Heart left ventricle (tissue), 13 donors: Measurements from ENCODE around the gene EMC10.

Source experiments
- POLR2A ChIP-seq, 2 donors: fragments of 450-650 bp; IDR thresholded peaks; one replicate each; pipeline ENCODE4 v1.6.1; 2017; ENCODE audit warnings: antibody characterized with exemption in 2 of 2, mild to moderate bottlenecking in 2 of 2, moderate library complexity in 2 of 2
- TF ChIP-seq, protein P1 (sequence below), 12 donors: fragments of 200-600 bp; sonication (generic) in 4 of 12; IDR thresholded peaks; one replicate each; pipeline versions ENCODE4 v1.5.0 to v1.8.0; 2018 to 2022; ENCODE audit warnings: antibody characterized with exemption in 12 of 12, mild to moderate bottlenecking in 5 of 12
- donor health status: ischemic (EF 13 %, LVEDD 7.1; RV severe dilation, severe dysfunction).
- donor health status: DM: no; HTN: yes; CAD: no.
- donor health status: DM: no; HTN: no; CAD: no.
- donor health status: ischemic (EF 25% LVEDD 6.9; RV normal size, moderate dysfunction).
- donor health status: ischemic (EF 25% LVEDD 5.7; RV mildly dilated, moderate dysfunction).
- donor health status: ischemic (EF 35%, LVEDD 5.7; RV mildly dilated, moderate dysfunction).
- donor health status: nonischemic (EF 11% LVEDD 7.7; RV severe dilation, severe dysfunction).
- donor health status: DM: yes; HTN: yes; CAD: no.
- donor health status: PGD.
- donor health status: ischemic (EF 29% LVEDD 5.4; RV normal size, mild dysfunction).
- donor health status: nonischemic (EF 23%, LVEDD 6.1; RV moderate dilation, normal function).

GRCh38 chr19:50516964-50517703 lies 40.8 kb downstream of the EMC10 start:
- no peak for TF ChIP-seq POLR2A (IDR thresholded peaks at IDR 0.05)
- TF ChIP-seq, protein P1, sequence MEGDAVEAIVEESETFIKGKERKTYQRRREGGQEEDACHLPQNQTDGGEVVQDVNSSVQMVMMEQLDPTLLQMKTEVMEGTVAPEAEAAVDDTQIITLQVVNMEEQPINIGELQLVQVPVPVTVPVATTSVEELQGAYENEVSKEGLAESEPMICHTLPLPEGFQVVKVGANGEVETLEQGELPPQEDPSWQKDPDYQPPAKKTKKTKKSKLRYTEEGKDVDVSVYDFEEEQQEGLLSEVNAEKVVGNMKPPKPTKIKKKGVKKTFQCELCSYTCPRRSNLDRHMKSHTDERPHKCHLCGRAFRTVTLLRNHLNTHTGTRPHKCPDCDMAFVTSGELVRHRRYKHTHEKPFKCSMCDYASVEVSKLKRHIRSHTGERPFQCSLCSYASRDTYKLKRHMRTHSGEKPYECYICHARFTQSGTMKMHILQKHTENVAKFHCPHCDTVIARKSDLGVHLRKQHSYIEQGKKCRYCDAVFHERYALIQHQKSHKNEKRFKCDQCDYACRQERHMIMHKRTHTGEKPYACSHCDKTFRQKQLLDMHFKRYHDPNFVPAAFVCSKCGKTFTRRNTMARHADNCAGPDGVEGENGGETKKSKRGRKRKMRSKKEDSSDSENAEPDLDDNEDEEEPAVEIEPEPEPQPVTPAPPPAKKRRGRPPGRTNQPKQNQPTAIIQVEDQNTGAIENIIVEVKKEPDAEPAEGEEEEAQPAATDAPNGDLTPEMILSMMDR (IDR thresholded peaks at IDR 0.05) = no peak
